RPMI8226 (cell line): ENCODE data around the gene FANK1.
"Not testable (repeated sequence)": the region's sequence is repeated elsewhere in the genome, so short reads cannot be mapped to it uniquely, and the experiment has no call there.

Experiments used
- DNase-seq: peaks from one replicate; pipeline ENCODE4 v3.0.0-alpha.2; 2015

Gene FANK1

DNA sequence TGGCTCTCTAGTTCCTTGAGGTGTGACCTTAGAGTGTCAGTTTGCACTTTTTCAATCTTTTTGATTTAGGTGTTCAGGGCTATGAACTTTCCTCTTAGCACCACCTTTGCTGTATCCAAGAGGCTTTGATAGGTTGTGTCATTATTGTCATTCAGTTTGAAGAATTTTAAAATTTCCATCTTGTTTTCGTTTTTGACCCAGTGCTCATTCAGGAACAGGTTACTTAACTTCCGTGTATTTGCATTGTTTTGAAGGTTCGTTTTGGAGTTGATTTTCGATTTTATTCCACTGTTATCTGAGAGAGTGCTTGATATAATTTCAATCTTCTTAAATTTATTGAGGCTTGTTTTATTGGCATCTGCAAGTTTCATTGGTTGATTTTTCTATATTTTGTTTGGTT lies 37.3 kb downstream of the FANK1 start:
- DNase-seq = no peak

GRCh38 chr10:125936331-125936730 lies 40.0 kb downstream of the FANK1 start:
- no peak for DNase-seq

DNA sequence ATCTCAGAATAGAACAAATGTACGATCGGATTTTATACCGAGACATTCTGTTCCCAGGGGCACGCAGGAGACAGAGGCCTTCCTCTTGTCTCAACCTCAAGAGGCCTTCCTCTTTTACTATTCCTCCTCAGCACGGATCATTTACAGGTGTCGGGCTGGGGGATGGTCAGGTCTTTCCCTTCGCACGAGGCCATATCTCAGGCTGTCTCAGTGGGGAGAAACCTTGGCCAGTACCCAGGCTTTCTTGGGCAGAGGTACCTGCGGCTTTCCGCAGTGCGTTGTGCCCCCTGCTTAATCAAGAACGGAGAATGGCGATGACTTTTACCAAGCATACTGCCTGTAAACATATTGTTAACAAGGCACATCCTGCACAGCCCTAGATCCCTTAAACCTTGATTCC lies 44.2 kb downstream of the FANK1 start:
- DNase-seq = no peak

DNA sequence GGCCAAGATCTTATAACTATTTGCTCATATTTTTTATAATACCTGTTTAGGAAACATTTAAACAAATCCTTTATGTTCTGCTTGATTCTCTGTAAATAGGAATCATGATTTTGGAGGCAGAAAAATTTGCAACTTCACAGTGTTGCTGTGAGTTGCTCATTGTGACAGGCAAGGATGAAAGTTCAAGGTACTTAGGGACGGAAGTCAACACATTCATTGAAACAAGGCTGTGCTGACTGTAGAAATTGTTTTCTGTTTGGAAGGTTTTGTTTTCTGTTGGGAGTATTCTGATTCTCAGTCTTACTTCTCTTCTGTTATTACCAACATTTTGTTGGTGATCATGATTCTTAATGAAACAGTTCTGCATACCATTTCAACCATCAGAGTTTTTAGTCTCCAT lies 54.9 kb downstream of the FANK1 start:
- no peak for DNase-seq

GRCh38 chr10:125953778-125954385 lies 57.5 kb downstream of the FANK1 start:
- DNase-seq = no peak

DNA sequence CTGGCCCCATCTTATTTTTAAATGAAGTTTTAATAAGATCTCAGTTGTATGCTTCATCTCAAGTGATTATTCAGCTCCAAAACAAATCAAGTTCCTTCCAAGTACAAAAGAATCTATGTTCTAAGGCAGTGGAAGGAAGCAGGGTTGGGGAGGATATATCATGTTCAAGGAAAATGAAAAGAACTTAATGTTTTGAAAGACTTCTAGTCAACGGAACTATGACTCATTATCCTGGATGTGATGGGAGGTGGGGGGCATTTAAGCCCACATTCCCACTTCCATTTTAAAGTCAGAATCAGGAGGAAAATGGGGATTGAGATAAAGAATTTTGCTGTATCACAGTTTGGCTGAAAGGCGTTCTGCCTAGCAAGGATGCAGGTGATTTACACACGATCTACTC lies 59.4 kb downstream of the FANK1 start:
- no peak for DNase-seq

DNA sequence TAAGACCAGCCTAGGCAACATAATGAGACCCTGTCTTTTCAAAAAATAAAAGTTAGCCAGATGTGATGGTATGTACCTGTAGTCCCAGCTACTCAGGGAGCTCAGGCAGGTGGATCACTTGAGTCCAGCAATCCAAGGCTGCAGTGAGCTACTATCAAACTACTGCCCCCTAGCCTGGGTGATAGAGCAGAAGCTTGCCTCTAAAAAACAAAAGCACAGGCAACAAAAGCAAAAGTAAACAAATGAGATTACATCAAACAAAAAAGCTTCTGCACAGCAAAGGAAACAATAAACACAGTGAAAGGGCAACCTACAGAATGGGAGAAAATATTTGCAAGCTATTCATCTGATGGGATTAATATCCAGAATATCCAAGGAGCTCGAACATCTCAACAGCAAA lies 65.4 kb downstream of the FANK1 start:
- DNase-seq = no peak

- no peak for DNase-seq
Measured at GRCh38 chr10:125962200-125962599, 65.8 kb downstream of the FANK1 start.

DNA sequence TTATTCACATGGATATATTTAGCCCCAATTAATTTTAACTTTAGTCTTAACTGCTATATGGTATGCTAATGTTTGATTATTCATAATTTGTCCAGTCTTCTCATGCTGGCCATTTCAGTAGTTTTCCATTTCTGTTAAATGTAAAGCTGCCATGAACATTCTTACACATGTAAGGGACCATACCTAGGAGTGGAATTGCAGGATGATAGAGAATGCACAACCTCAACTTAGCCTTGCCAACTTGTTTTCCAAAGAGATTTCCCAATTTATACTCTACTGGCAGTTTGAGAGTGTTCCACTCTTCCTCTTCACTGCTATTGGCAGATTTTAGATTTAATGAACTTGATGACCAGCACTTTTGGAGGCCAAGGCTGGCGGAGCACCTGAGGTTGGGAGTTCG lies 68.2 kb downstream of the FANK1 start:
- DNase-seq = no peak

DNA sequence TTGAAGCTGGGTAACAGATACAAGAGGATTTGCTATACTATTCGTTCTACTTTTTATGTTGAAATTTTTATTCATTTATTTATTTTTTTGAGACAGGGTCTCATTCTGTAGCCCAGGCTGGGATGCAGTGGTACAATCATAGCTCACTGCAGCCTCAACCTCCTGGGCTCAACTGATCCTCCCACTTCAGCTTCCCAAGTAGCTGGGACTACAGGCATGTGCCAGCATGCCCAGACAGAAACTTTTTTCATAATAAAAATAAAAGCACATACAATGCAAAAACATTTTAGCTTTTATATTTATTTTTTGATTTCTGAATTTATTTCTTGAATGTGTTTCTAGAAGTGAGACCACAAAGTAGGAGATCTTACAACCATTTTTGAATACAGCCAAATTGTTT lies 71.2 kb downstream of the FANK1 start:
- DNase-seq = no peak

- DNase-seq = not testable (repeated sequence)
Measured at GRCh38 chr10:125970077-125970630, 73.8 kb downstream of the FANK1 start.

GRCh38 chr10:125976960-125977605 lies 80.7 kb downstream of the FANK1 start:
- peak; percentile 3 for DNase-seq

DNA sequence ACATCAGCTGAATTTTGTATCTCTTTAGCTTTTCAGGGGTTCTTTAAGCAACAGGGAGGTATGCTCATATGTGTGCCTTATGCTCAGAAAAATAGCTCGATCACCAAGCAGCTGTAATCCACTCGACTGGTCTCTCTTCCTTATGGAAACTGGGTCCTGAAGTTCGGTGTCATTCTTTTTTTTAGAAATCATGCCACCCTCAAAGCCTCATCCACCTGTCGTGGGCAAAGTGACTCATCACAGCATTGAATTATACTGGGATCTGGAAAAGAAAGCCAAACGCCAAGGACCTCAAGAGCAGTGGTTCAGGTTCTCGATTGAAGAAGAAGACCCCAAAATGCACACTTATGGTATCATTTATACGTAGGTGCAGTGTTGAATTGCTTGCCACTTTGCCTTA lies 83.6 kb downstream of the FANK1 start:
- DNase-seq = no peak

GRCh38 chr10:125980521-125981035 lies 84.2 kb downstream of the FANK1 start:
- no peak for DNase-seq

DNA sequence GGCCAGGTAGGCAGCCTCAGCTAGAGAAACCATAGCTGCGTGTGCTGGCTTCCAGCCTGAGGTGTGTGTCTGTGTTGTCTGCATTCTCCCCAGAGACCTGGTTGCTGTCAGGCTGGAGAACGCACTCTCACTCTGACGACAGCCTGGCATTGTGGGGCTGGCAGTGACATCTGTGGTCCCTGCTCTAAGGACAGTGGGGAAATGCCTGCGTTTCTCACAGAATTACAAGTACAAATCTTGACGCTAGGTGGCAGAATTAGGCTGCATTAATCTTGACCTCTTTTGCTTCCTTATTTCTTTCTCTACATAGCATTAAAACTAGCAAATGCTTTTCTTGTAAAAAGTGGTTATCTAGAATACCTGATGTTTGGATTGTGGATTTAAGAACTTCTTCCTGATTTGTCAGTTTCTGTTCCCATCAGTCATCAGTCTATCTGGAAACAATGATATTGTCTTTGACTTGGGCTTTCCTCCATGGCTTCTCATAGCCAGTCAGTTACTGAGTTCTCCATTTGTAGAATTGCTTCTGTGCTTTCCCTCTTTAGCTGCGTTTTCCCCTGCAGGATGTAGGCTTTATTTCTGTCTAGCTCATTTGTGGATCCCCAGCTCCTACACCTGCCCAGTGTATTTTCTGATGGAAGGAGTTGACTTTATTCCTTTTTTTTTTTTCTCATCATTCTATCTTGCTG lies 86.0 kb downstream of the FANK1 start:
- peak; percentile 60 for DNase-seq

GRCh38 chr10:125983161-125983560 lies 86.8 kb downstream of the FANK1 start:
- no peak for DNase-seq

DNA sequence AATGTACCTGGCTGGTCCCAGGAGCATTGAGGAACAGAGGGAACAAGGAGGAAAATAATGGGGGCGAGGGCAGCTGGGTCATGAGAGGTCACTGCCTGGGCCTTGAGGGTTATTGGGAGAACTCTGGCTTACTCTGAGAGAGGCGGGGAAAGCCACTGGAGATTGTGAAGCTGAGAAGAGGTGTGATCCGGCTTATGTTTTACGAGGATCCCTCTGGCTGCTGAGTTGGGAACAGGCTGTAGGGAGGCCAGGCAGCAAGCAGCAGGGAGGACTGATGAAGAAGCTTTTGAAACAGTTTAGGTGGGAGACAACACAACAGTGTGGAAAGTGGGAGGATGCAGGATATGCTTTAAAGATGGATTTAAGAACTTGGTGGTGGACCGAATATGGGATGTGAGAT lies 87.3 kb downstream of the FANK1 start:
- no peak for DNase-seq

DNA sequence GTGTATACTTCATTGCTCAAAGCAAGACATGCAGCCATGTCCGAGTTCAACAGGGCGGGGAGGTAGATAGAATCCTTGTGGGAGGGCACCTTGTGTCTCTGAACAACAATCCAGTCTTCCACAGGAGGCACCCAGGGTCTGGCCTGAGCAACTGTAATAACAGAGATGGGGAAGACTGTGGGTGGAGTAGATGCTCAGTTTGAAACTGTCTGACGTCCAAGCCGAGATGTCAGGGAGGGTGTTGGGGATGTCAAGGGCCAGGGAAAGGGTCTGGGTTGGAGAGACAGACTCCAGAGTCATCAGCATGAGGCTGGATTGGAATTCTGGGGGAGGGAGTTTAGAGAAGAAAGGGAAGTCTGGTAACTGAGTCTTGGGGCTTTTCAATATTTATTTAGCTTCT lies 88.0 kb downstream of the FANK1 start:
- DNase-seq = no peak

- no peak for DNase-seq
Measured at GRCh38 chr10:125984865-125985495, 88.6 kb downstream of the FANK1 start.

GRCh38 chr10:125985557-125986240 lies 89.3 kb downstream of the FANK1 start:
- no peak for DNase-seq

DNA sequence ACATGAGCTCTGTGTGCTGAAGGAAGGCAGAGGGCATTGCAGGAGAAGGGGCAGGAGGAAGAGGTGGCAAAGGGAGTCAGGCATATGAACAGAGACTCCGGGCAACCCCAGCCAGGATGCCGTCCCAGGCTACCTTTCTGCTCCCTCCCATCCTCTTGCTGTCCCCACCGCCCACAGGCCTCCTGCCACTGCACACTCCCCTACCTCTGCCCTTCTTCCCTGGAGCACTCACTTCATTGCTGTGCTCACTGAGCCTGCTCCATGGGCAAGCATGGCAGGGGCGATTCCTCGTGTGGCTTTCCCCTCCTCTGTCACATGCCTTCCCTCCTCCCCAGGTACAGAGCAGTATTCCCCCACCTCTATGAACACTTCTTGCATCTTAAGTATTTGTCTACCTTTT lies 93.4 kb downstream of the FANK1 start:
- DNase-seq = no peak

DNA sequence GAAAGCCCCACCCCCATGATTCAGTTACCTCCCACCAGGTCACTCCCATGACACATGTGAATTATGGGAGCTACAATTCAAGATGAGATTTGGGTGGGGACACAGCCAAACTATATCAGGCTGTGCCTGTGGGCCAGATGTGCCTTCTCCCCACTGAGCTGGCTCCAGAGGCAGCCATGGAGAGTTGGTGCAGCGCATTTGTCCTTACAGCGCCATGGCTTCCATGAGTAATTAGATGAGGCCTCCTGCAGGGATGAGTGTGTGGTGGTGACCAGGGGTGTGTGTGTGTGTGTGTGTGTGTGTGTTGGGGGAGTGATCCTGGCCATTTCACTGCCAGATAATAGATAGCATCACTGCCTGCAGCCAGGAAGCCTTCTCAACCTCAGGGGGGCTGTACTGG lies 94.6 kb downstream of the FANK1 start:
- no peak for DNase-seq

- no peak for DNase-seq
Measured at GRCh38 chr10:125991392-125991791, 95.0 kb downstream of the FANK1 start.
